Thyroid gland (tissue), 4 donors: Measurements from ENCODE around the gene SLC66A3. TPM values are rescaled to one million over a fixed set of nuclear protein-coding genes. Genes with fewer than 3 reads are reported as not detected.

Experiments used
- DNase-seq, 2 donors: peaks; one replicate each; pipeline ENCODE4 v3.0.0-alpha.2; 2019
- H3K27ac ChIP-seq, 3 donors: fragments of 200-600 bp; sonication (generic); 1 replicate in 2 of 3; 2 replicates in 1 of 3; pipeline ENCODE4 v1.5.1; 2016 to 2019; ENCODE audit warnings: mild to moderate bottlenecking in 1 of 3, moderate library complexity in 1 of 3
- H3K27me3 ChIP-seq: fragments of 200-600 bp; sonication (generic); one replicate; pipeline ENCODE4 v1.5.1; 2019
- H3K36me3 ChIP-seq, 2 donors: fragments of 200-600 bp; sonication (generic); one replicate each; pipeline ENCODE4 v1.5.1; 2016 to 2019
- H3K4me1 ChIP-seq, 2 donors: fragments of 200-600 bp; sonication (generic); one replicate each; pipeline ENCODE4 v1.5.1; 2017 to 2019
- H3K4me3 ChIP-seq, 3 donors: fragments of 200-600 bp; sonication (generic); replicated peaks in 1 of 3; 1 replicate in 2 of 3; 2 replicates in 1 of 3; pipeline ENCODE4 v1.5.1; 2016; ENCODE audit warnings: mild to moderate bottlenecking in 1 of 3
- H3K9me3 ChIP-seq: fragments of 200-600 bp; sonication (generic); one replicate; pipeline ENCODE4 v1.5.1; 2017
- POLR2A ChIP-seq, 2 donors: fragments of 450-650 bp; IDR thresholded peaks; one replicate each; pipeline ENCODE4 v1.6.1; 2017; ENCODE audit warnings: antibody characterized with exemption in 2 of 2, mild to moderate bottlenecking in 2 of 2, moderate library complexity in 1 of 2
- WGBS, 2 donors: methylation state at CpG; one replicate each; pipeline ENCODE4 v1.1.5; 2017; 5-methylcytosine and 5-hydroxymethylcytosine counted together
- intact Hi-C: fragments of 100-400 bp; cut with DNase I; formaldehyde crosslinking; loops from one replicate; pipeline ENCODE4 v1.15.1; 2023
- total RNA-seq, 4 donors: library from RNA; depleted of rRNA; stranded (reverse); fragments of >200 nt; gene quantifications; one replicate each; pipeline ENCODE4 v1.2.3, GENCODE V29; 2016
- TF ChIP-seq, protein P1 (sequence below), 6 experiments: fragments of 200-600 bp in 3 of 6; fragments of 450-650 bp in 3 of 6; sonication (generic) in 3 of 6; IDR thresholded peaks; one replicate each; pipeline ENCODE4 v1.5.1; 2016 to 2019; ENCODE audit warnings: antibody characterized with exemption in 6 of 6, mild to moderate bottlenecking in 2 of 6, inconsistent platforms in 1 of 6, moderate library complexity in 1 of 6

SLC66A3 gene
- total RNA-seq, 4 donors from 2014 or later, result 30.8 to 68.7 (median 43.2) TPM

GRCh38 chr2:11187083-11187619 lies 31.9 kb downstream of the SLC66A3 start:
- intact Hi-C loops, result no loop called here
- peaks cover 5 to 10% of the 10 kb centered on the region in 2 donors for H3K36me3 ChIP-seq
- H3K4me1 ChIP-seq, result no peaks in the 10 kb centered on the region
- TF ChIP-seq POLR2A (IDR thresholded peaks at IDR 0.05), result no peak
- TF ChIP-seq, protein P1, sequence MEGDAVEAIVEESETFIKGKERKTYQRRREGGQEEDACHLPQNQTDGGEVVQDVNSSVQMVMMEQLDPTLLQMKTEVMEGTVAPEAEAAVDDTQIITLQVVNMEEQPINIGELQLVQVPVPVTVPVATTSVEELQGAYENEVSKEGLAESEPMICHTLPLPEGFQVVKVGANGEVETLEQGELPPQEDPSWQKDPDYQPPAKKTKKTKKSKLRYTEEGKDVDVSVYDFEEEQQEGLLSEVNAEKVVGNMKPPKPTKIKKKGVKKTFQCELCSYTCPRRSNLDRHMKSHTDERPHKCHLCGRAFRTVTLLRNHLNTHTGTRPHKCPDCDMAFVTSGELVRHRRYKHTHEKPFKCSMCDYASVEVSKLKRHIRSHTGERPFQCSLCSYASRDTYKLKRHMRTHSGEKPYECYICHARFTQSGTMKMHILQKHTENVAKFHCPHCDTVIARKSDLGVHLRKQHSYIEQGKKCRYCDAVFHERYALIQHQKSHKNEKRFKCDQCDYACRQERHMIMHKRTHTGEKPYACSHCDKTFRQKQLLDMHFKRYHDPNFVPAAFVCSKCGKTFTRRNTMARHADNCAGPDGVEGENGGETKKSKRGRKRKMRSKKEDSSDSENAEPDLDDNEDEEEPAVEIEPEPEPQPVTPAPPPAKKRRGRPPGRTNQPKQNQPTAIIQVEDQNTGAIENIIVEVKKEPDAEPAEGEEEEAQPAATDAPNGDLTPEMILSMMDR (IDR thresholded peaks at IDR 0.05), result no peak
- 90 to 94% methylated on average over 7 of the region's 7 CpGs for WGBS, 2 donors
- no peaks in the 10 kb centered on the region for H3K27me3 ChIP-seq
- no peaks in the 10 kb centered on the region for H3K9me3 ChIP-seq
- no peak overlapping the region for H3K27ac ChIP-seq
- no peak overlapping the region for H3K4me3 ChIP-seq
- DNase-seq, result no peak

DNA sequence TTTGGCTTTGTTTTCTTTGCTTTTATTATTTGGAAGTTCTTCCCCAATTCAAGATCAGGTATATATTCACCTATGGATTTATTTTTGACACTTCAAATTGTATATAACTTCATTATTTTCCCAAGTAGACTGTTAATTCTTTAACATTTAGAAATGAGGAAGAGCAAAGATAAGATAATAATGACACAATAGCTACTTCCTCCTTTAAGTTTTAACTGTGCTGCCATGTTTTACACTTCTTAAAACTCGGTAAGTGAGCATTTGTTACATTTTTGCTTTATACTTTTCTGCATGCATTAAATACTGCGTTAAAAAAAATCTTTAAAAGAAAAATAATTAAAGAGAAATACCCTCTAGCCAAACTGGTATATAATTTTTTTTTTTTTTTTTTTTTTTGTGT lies 32.5 kb downstream of the SLC66A3 start:
- TF ChIP-seq, protein P1 (IDR thresholded peaks at IDR 0.05), result no peak
- TF ChIP-seq POLR2A (IDR thresholded peaks at IDR 0.05), result no peak
- intact Hi-C loops, result no loop called here
- Histone ChIP-seq H3K9me3 (no peaks in the 10 kb centered on the region), H3K4me3 (no peak overlapping the region), H3K36me3 (peaks cover 5 to 15% of the 10 kb centered on the region in 2 donors), H3K27me3 (no peaks in the 10 kb centered on the region), H3K4me1 (no peaks in the 10 kb centered on the region), H3K27ac (no peak overlapping the region)
- DNase-seq, result no peak
- 95 to 97% methylated on average over 2 of the region's 2 CpGs for WGBS, 2 donors

DNA sequence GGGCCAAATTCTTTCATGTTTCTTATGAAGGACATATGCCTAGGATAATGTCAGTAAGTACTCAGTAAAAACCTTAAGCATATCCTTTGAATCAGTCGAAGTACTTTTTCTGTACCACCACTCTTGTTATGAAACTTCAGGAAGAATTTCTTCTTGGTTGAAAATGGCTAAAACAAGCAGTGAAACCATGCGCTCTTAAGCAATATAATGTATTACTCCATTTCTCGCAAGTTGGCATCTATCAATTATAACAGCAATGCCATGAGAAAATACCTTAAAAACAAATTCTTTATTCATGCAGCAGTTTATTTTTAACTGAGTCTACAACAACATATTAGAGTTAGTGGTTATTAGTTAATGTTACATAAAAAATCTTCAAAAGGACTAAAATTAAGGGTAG lies 41.0 kb downstream of the SLC66A3 start:
- Histone ChIP-seq H3K36me3 (peaks cover 33 to 56% of the 10 kb centered on the region in 2 donors), H3K4me1 (no peaks in the 10 kb centered on the region), H3K9me3 (no peaks in the 10 kb centered on the region), H3K27ac (no peak overlapping the region), H3K27me3 (no peaks in the 10 kb centered on the region), H3K4me3 (no peak overlapping the region)
- TF ChIP-seq POLR2A (IDR thresholded peaks at IDR 0.05), result no peak
- TF ChIP-seq, protein P1 (IDR thresholded peaks at IDR 0.05), result no peak
- WGBS, 2 donors, result 97% methylated on average over 3 of the region's 3 CpGs
- intact Hi-C loops, result no loop called here
- DNase-seq, result no peak

GRCh38 chr2:11200651-11201050 lies 45.4 kb downstream of the SLC66A3 start:
- 93 to 98% methylated on average over 2 of the region's 2 CpGs for WGBS, 2 donors
- H3K36me3 ChIP-seq, result peaks cover 34 to 42% of the 10 kb centered on the region in 2 donors

DNA sequence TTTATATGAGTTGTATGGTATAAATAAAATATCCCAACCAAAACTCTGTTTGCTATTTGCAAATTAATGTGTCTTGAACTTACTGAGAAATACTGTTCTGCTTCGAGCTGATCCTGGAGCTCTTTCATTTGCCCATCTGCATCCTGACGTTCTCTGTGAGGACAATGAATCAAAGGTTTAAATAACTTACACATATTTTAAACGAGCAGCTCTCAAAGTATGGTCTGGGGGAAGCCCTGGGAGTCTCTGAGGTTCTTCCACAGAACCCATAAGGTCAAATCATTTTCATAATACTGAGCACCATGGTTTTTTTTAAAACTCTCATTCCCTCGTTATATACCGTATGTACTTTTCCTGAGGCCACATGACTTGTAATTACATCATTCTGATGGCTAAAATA lies 46.7 kb downstream of the SLC66A3 start:
- TF ChIP-seq, protein P1 (IDR thresholded peaks at IDR 0.05), result no peak
- TF ChIP-seq POLR2A (IDR thresholded peaks at IDR 0.05), result no peak
- DNase-seq, result no peak
- no peak overlapping the region for H3K4me3 ChIP-seq
- intact Hi-C loops, result no loop called here
- 89 to 90% methylated on average over 5 of the region's 5 CpGs for WGBS, 2 donors
- H3K27ac ChIP-seq, result no peak overlapping the region
- no peaks in the 10 kb centered on the region for H3K9me3 ChIP-seq
- H3K27me3 ChIP-seq, result no peaks in the 10 kb centered on the region
- H3K36me3 ChIP-seq, result peaks cover 28 to 30% of the 10 kb centered on the region in 2 donors
- no peaks in the 10 kb centered on the region for H3K4me1 ChIP-seq

More at GRCh38 chr2:11200651-11201050, 45.4 kb downstream of the SLC66A3 start:
- Histone ChIP-seq H3K4me1 (no peaks in the 10 kb centered on the region), H3K27ac (no peak overlapping the region), H3K27me3 (no peaks in the 10 kb centered on the region), H3K4me3 (no peak overlapping the region), H3K9me3 (no peaks in the 10 kb centered on the region)
- intact Hi-C loops, result no loop called here
- no peak for TF ChIP-seq POLR2A (IDR thresholded peaks at IDR 0.05)
- TF ChIP-seq, protein P1 (IDR thresholded peaks at IDR 0.05), result no peak
- no peak for DNase-seq
